PFSK-1 (cell line): ENCODE measurements around the gene ADGRL3.

ENCODE experiments used
- REST ChIP-seq, 2 experiments: IDR thresholded peaks; 2 replicates each; pipeline versions ENCODE4 v1.6.1 to v1.8.0; 2011 to 2012; ENCODE audit warnings: low read depth in 2 of 2, low read length in 2 of 2, control low read depth in 1 of 2, inconsistent platforms in 1 of 2, mild to moderate bottlenecking in 1 of 2, moderate library complexity in 1 of 2; ENCODE audit not compliant: insufficient read depth in 1 of 2
- SIN3A ChIP-seq: IDR thresholded peaks from 2 replicates; pipeline ENCODE4 v1.6.1; 2012; ENCODE audit warnings: mild to moderate bottlenecking, low read length, moderate library complexity, borderline replicate concordance; ENCODE audit not compliant: insufficient read depth

- no peak for TF ChIP-seq REST (IDR thresholded peaks at IDR 0.05; ENCODE audit: insufficient read depth in 1 of 2, low read depth in 2 of 2, low read length in 2 of 2)
- TF ChIP-seq SIN3A: no peak
These were observed 797.7 kb downstream of the ADGRL3 start for GRCh38 chr4:61997831-61998230.
